ENCODE data around the gene ANKRD11.
"Not testable (repeated sequence)": the region's sequence is repeated elsewhere in the genome, so short reads cannot be mapped to it uniquely, and the experiment has no call there.

Gene ANKRD11

GRCh38 chr16:89365044-89365467 is 125.3 kb downstream of the ANKRD11 start:
- Histone ChIP-seq H2AFZ (ENCODE audit: low read depth) (no peak overlapping the region), H3K27me3 (ENCODE audit: insufficient read depth, low read depth) (no peaks in the 10 kb centered on the region), H3K79me2 (ENCODE audit: insufficient read depth, low read depth) (peaks cover 100% of the 10 kb centered on the region), H3K4me2 (peak overlapping the region; percentile 19), H3K4me1 (ENCODE audit: low read depth, poor library complexity, severe bottlenecking) (peaks cover 73% of the 10 kb centered on the region), H3K36me3 (ENCODE audit: insufficient read depth) (no peaks in the 10 kb centered on the region), H3K27ac (peak overlapping the region; percentile 47), H3K9ac (no peak overlapping the region), H3K4me3 (IDR thresholded peaks at IDR 0.05; ENCODE audit: insufficient read depth, low read depth, low read length) (no peak overlapping the region), H4K20me1 (ENCODE audit: insufficient read depth) (peaks cover 88% of the 10 kb centered on the region)
- TF ChIP-seq, protein P1, sequence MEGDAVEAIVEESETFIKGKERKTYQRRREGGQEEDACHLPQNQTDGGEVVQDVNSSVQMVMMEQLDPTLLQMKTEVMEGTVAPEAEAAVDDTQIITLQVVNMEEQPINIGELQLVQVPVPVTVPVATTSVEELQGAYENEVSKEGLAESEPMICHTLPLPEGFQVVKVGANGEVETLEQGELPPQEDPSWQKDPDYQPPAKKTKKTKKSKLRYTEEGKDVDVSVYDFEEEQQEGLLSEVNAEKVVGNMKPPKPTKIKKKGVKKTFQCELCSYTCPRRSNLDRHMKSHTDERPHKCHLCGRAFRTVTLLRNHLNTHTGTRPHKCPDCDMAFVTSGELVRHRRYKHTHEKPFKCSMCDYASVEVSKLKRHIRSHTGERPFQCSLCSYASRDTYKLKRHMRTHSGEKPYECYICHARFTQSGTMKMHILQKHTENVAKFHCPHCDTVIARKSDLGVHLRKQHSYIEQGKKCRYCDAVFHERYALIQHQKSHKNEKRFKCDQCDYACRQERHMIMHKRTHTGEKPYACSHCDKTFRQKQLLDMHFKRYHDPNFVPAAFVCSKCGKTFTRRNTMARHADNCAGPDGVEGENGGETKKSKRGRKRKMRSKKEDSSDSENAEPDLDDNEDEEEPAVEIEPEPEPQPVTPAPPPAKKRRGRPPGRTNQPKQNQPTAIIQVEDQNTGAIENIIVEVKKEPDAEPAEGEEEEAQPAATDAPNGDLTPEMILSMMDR (conservative IDR thresholded peaks at IDR 0.05; ENCODE audit: low read depth, low read length) = no peak

- TF ChIP-seq, protein P1 (conservative IDR thresholded peaks at IDR 0.05; ENCODE audit: low read depth, low read length) = no peak
- Histone ChIP-seq H2AFZ (ENCODE audit: low read depth) (no peak overlapping the region), H3K27ac (peak overlapping the region; percentile 47; the same call in 1 of the 2 replicates), H3K36me3 (ENCODE audit: insufficient read depth) (no peaks in the 10 kb centered on the region), H3K4me3 (IDR thresholded peaks at IDR 0.05; ENCODE audit: insufficient read depth, low read depth, low read length) (no peak overlapping the region), H3K9ac (no peak overlapping the region), H3K4me2 (peak overlapping the region; percentile 19; the same call in 1 of the 2 replicates), H3K27me3 (ENCODE audit: insufficient read depth, low read depth) (no peaks in the 10 kb centered on the region), H4K20me1 (ENCODE audit: insufficient read depth) (peaks cover 88% of the 10 kb centered on the region), H3K79me2 (ENCODE audit: insufficient read depth, low read depth) (peaks cover 100% of the 10 kb centered on the region), H3K4me1 (ENCODE audit: low read depth, poor library complexity, severe bottlenecking) (peaks cover 76% of the 10 kb centered on the region)
Observed at GRCh38 chr16:89364606-89365005, 125.8 kb downstream of the ANKRD11 start.

- Histone ChIP-seq H3K27ac (no peak overlapping the region), H2AFZ (ENCODE audit: low read depth) (no peak overlapping the region), H3K4me1 (ENCODE audit: low read depth, poor library complexity, severe bottlenecking) (peaks cover 80% of the 10 kb centered on the region), H4K20me1 (ENCODE audit: insufficient read depth) (peaks cover 90% of the 10 kb centered on the region), H3K4me3 (IDR thresholded peaks at IDR 0.05; ENCODE audit: insufficient read depth, low read depth, low read length) (no peak overlapping the region), H3K27me3 (ENCODE audit: insufficient read depth, low read depth) (no peaks in the 10 kb centered on the region), H3K79me2 (ENCODE audit: insufficient read depth, low read depth) (peaks cover 100% of the 10 kb centered on the region), H3K36me3 (ENCODE audit: insufficient read depth) (no peaks in the 10 kb centered on the region), H3K9ac (no peak overlapping the region), H3K4me2 (no peak overlapping the region)
- TF ChIP-seq, protein P1 (conservative IDR thresholded peaks at IDR 0.05; ENCODE audit: low read depth, low read length) = no peak
Observed at GRCh38 chr16:89363621-89364393, 126.6 kb downstream of the ANKRD11 start.

GRCh38 chr16:89362540-89363223 is 127.7 kb downstream of the ANKRD11 start:
- H3K9ac ChIP-seq; H3K4me3 ChIP-seq (IDR thresholded peaks at IDR 0.05; ENCODE audit: insufficient read depth, low read depth, low read length); H3K4me2 ChIP-seq; H3K27me3 ChIP-seq (ENCODE audit: insufficient read depth, low read depth); H3K36me3 ChIP-seq (ENCODE audit: insufficient read depth); H3K27ac ChIP-seq; H2AFZ ChIP-seq (ENCODE audit: low read depth): not testable (repeated sequence)
- peaks cover 84% of the 10 kb centered on the region for H3K4me1 ChIP-seq (ENCODE audit: low read depth, poor library complexity, severe bottlenecking)
- peaks cover 89% of the 10 kb centered on the region for H4K20me1 ChIP-seq (ENCODE audit: insufficient read depth)
- peaks cover 100% of the 10 kb centered on the region for H3K79me2 ChIP-seq (ENCODE audit: insufficient read depth, low read depth)

Measured in KMS-11 (cell line).